AG04449 (cell line): ENCODE measurements around the gene FHIT.

Experiments used
- CTCF ChIA-PET: fragments of 350-600 bp; formaldehyde crosslinking; extraction: SDS; loops from one replicate; lab custom pipeline; 2021; ENCODE audit warnings: antibody characterized with exemption; lab: Yijun Ruan, JAX
- POLR2A ChIA-PET: fragments of 400-600, 350-600 bp; formaldehyde crosslinking; extraction: SDS; loops from one replicate; lab custom pipeline; 2020; ENCODE audit warnings: antibody characterized with exemption, inconsistent platforms; lab: Yijun Ruan, JAX
- DNase-seq: peaks from one replicate; pipeline ENCODE4 v3.0.0-alpha.2; 2010; ENCODE audit warnings: low read depth, low spot score
- H3K4me3 ChIP-seq: 2 replicates; pipeline ENCODE4 v1.5.1; 2011; ENCODE audit warnings: low read depth, mild to moderate bottlenecking, control low read depth, low read length
- CTCF ChIP-seq: IDR thresholded peaks from one replicate; pipeline ENCODE4 v1.5.1; 2011; ENCODE audit warnings: mild to moderate bottlenecking, moderate library complexity, low read length, control low read depth, inconsistent platforms; ENCODE audit not compliant: insufficient read depth; ENCODE audit errors: missing control alignments

The FHIT gene

GRCh38 chr3:60333710-60334109 is 917.5 kb downstream of the FHIT start:
- CTCF ChIA-PET, result no interaction called here
- POLR2A ChIA-PET, result no interaction called here
- no peak for TF ChIP-seq CTCF
- no peak for DNase-seq
- no peak overlapping the region for H3K4me3 ChIP-seq

DNA sequence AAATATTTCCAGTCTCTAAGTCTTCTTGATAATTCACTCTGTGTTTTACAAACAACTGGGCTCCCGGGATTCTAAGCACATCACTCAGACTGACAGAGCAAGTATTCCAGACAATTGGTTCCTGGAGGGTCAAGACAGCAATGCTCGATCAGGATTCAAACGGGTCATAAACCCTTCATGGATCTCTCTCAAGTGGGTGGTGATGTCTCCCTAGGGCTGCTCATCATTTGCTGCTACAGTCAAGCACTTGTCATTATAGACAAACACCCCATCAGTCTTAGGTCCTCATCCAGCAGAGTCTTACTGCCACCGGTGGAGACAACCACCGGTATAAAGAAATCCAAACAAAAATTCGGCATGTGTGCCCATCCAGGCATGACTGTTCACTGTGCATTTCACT is 921.1 kb downstream of the FHIT start:
- no peak for TF ChIP-seq CTCF
- CTCF ChIA-PET, result no interaction called here
- DNase-seq, result no peak
- POLR2A ChIA-PET, result no interaction called here
- no peak overlapping the region for H3K4me3 ChIP-seq

- H3K4me3 ChIP-seq, result no peak overlapping the region
- no peak for DNase-seq
- ChIA-PET POLR2A (no interaction called here), CTCF (no interaction called here)
- TF ChIP-seq CTCF, result no peak
These were observed 925.6 kb downstream of the FHIT start for GRCh38 chr3:60325610-60326170.

DNA sequence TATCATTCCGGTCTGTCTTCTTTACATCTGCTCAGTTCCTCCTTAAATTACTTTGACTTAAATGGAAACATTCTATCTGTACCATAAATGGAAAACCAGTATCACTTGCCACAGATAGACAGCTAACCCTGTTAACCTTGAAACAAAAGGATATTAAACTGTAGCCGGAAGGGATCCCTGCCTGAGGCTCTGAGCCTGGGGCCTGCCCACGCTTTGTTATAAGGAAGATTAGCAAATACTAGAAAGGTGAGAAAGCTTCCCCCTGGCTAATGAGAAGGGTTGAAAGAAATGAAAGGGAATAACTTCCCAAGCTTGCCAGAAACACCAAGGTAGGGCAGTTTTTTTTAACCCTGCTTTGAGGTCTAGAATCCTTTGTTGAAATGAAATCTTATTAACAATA is 927.6 kb downstream of the FHIT start:
- TF ChIP-seq CTCF, result no peak
- H3K4me3 ChIP-seq, result no peak overlapping the region
- no peak for DNase-seq
- ChIA-PET CTCF (no interaction called here), POLR2A (no interaction called here)

- POLR2A ChIA-PET, result no interaction called here
- no peak overlapping the region for H3K4me3 ChIP-seq
- no peak for TF ChIP-seq CTCF
- CTCF ChIA-PET, result no interaction called here
- DNase-seq, result no peak
These were observed 928.1 kb downstream of the FHIT start for GRCh38 chr3:60323180-60323579.

GRCh38 chr3:60322298-60322856 is 928.9 kb downstream of the FHIT start:
- ChIA-PET CTCF (no interaction called here), POLR2A (no interaction called here)
- TF ChIP-seq CTCF, result no peak
- no peak overlapping the region for H3K4me3 ChIP-seq
- DNase-seq, result no peak
